GM12878 (cell line): ENCODE measurements around the gene IL36G.

Source experiments
- ATF2 ChIP-seq: IDR thresholded peaks from 2 replicates; pipeline ENCODE4 v1.6.1; 2012; ENCODE audit warnings: low read length, inconsistent platforms
- EGR1 ChIP-seq, 2 experiments: IDR thresholded peaks; 1 replicate in 1 of 2; 2 replicates in 1 of 2; pipeline ENCODE4 v1.6.1; 2011 to 2012; ENCODE audit warnings: low read depth in 2 of 2, low read length in 2 of 2, borderline replicate concordance in 1 of 2, mild to moderate bottlenecking in 1 of 2, moderate library complexity in 1 of 2
- ESRRA ChIP-seq: IDR thresholded peaks from 2 replicates; pipeline ENCODE4 v1.6.1; 2012; ENCODE audit warnings: mild to moderate bottlenecking, low read length, improper control_type of control experiment
- HDAC6 ChIP-seq: fragments of 200-600 bp; sonication (generic); IDR thresholded peaks from one replicate; pipeline ENCODE4 v1.8.0; 2017; ENCODE audit warnings: antibody characterized with exemption; ENCODE audit not compliant: unreplicated experiment
- JUNB ChIP-seq: IDR thresholded peaks from 2 replicates; pipeline ENCODE4 v1.6.1; 2016; ENCODE audit warnings: antibody characterized with exemption, mild to moderate bottlenecking
- NFIC ChIP-seq: IDR thresholded peaks from 2 replicates; pipeline ENCODE4 v1.6.1; 2012; ENCODE audit warnings: low read depth, mild to moderate bottlenecking, inconsistent platforms, low read length, moderate library complexity
- PAX5 ChIP-seq: IDR thresholded peaks from 2 replicates; pipeline ENCODE4 v1.6.1; 2011; ENCODE audit warnings: low read depth, low read length, borderline replicate concordance
- PBX3 ChIP-seq: IDR thresholded peaks from 2 replicates; pipeline ENCODE4 v1.6.1; 2011; ENCODE audit warnings: mild to moderate bottlenecking, low read depth, low read length, moderate library complexity; ENCODE audit not compliant: insufficient replicate concordance
- POLR2A ChIP-seq: IDR thresholded peaks from 2 replicates; pipeline ENCODE4 v1.6.1; 2011; ENCODE audit warnings: low read depth, mild to moderate bottlenecking, low read length
- RAD21 ChIP-seq: IDR thresholded peaks from 2 replicates; pipeline ENCODE4 v1.6.1; 2011; ENCODE audit warnings: mild to moderate bottlenecking, low read depth, low read length, moderate library complexity; ENCODE audit not compliant: insufficient read depth
- SIN3A ChIP-seq: IDR thresholded peaks from 2 replicates; pipeline ENCODE4 v1.6.1; 2012; ENCODE audit warnings: low read depth, low read length, improper control_type of control experiment
- SRF ChIP-seq, 2 experiments: IDR thresholded peaks; 2 replicates each; pipeline ENCODE4 v1.6.1; 2011; ENCODE audit warnings: low read depth in 2 of 2, low read length in 2 of 2, mild to moderate bottlenecking in 1 of 2, moderate library complexity in 1 of 2
- TCF12 ChIP-seq: IDR thresholded peaks from 2 replicates; pipeline ENCODE4 v1.6.1; 2011; ENCODE audit warnings: low read depth, mild to moderate bottlenecking, low read length

GRCh38 chr2:112979731-112980130 is 1.9 kb downstream of the IL36G start:
- TF ChIP-seq POLR2A (no peak), SRF (IDR thresholded peaks at IDR 0.05; ENCODE audit: low read depth in 2 of 2, low read length in 2 of 2) (no peak), JUNB (no peak), NFIC (no peak), PAX5 (no peak), ESRRA (no peak), TCF12 (no peak), SIN3A (no peak), RAD21 (no peak), ATF2 (no peak), PBX3 (no peak), EGR1 (IDR thresholded peaks at IDR 0.05; ENCODE audit: borderline replicate concordance in 1 of 2, low read depth in 2 of 2, low read length in 2 of 2) (no peak), HDAC6 (no peak)
